BJ (cell line): ENCODE results near the gene CEP63. TPM values are rescaled to one million over a fixed set of nuclear protein-coding genes. Genes with fewer than 3 reads are reported as not detected.

ENCODE experiments used
- CTCF ChIA-PET: fragments of 350-600 bp; formaldehyde crosslinking; extraction: SDS; loops from one replicate; lab custom pipeline; 2021; ENCODE audit warnings: antibody characterized with exemption, inconsistent platforms; lab: Yijun Ruan, JAX
- POLR2A ChIA-PET: fragments of 300-600 bp; sonication (Branson Sonifier 250); formaldehyde crosslinking; extraction: SDS; loops from one replicate; lab custom pipeline; 2021; ENCODE audit warnings: antibody characterized with exemption; lab: Charles Lee
- DNase-seq: peaks from one replicate; pipeline ENCODE4 v3.0.0-alpha.2; 2011; ENCODE audit warnings: low read depth
- H3K27me3 ChIP-seq: 2 replicates; pipeline ENCODE4 v1.6.0; 2011; ENCODE audit warnings: low read length; ENCODE audit not compliant: control insufficient read depth, insufficient read depth
- H3K36me3 ChIP-seq: 2 replicates; pipeline ENCODE4 v1.5.1; 2011; ENCODE audit warnings: low read length; ENCODE audit not compliant: control insufficient read depth, insufficient read depth
- H3K4me3 ChIP-seq: 2 replicates; pipeline ENCODE4 v1.5.1; 2011; ENCODE audit warnings: low read depth, mild to moderate bottlenecking, control low read depth, low read length
- polyA plus RNA-seq: library from polyadenylated mRNA; depleted of rRNA; stranded (reverse); fragments of >200 nt; gene quantifications from 2 replicates; pipeline ENCODE4 v1.2.3, GENCODE V29; 2011
- TF ChIP-seq, protein P1 (sequence below): IDR thresholded peaks from 2 replicates; pipeline ENCODE4 v1.5.1; 2011; ENCODE audit warnings: low read depth, mild to moderate bottlenecking, control low read depth, inconsistent platforms, low read length, moderate library complexity; ENCODE audit not compliant: insufficient read depth

Gene CEP63
- polyA plus RNA-seq, 1 experiment = 6.4 TPM

DNA sequence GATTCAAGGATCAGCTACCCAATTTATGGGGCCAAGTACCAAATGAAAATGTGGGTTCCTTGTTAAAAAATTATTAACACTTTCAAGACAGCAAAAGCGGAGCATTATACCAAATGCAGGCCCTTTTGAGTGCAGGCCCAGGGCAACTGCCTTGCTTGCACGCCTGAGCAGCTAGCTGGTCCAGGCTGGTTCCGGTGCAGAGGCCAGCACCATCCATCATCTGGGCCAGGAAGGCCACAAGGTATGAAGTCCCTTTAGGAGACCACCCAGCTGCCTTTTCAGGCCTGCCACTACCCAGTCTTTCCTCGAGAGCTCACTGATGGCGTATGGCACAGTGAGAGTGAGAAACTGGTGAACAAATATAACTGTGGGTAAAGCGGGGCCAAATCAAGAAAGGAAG is 13.0 kb upstream of the CEP63 start:
- TF ChIP-seq, protein P1, sequence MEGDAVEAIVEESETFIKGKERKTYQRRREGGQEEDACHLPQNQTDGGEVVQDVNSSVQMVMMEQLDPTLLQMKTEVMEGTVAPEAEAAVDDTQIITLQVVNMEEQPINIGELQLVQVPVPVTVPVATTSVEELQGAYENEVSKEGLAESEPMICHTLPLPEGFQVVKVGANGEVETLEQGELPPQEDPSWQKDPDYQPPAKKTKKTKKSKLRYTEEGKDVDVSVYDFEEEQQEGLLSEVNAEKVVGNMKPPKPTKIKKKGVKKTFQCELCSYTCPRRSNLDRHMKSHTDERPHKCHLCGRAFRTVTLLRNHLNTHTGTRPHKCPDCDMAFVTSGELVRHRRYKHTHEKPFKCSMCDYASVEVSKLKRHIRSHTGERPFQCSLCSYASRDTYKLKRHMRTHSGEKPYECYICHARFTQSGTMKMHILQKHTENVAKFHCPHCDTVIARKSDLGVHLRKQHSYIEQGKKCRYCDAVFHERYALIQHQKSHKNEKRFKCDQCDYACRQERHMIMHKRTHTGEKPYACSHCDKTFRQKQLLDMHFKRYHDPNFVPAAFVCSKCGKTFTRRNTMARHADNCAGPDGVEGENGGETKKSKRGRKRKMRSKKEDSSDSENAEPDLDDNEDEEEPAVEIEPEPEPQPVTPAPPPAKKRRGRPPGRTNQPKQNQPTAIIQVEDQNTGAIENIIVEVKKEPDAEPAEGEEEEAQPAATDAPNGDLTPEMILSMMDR = no peak
- Histone ChIP-seq H3K36me3 (peaks cover 2% of the 10 kb centered on the region; the same call in 1 of the 2 replicates), H3K4me3 (no peak overlapping the region), H3K27me3 (no peaks in the 10 kb centered on the region)
- DNase-seq = no peak
- POLR2A ChIA-PET = interaction anchor here (1.1 to 2.0 kb wide), 4 partner anchors 100 to 160 kb away, joined by 3 to 10 read pairs (median 5); no protein-coding TSS in a partner anchor
- CTCF ChIA-PET = interaction anchor here (0.9 to 9.1 kb wide), 17 partner anchors 8 to 260 kb away, joined by 3 to 185 read pairs (median 6); partner anchors contain the start of genes AMOTL2, ANAPC13 and CEP63

DNA sequence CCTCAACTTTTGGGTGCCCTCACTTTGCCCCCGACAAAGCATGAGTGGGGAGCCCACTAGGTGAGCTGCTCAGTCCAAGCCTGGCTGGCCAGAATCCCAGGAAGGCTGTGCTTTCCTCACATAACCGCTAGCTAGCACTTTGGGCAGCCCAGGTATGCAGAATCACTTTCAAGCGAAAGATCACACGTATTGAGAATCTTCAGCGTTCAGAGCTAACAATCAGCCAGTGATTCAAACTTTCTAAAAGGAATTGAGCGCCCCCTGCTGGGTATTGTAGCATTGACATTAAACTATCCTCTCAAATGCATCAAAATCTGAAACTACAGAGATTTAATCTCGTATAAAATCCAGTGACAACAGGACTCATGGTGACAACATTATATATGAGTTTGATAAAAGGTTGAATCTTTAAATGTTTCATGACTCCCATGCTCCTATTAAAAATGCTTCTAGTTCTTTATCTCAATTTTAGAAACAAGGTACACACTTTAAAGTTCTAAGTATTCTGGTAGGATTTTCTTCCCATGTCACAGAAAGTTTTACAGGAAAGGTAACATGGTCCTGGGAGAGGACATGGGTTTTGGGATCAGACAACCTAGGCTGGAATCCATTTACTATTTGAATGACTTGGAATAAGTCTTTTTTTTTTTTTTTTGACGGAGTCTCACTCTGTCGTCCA is 11.8 kb upstream of the CEP63 start:
- no peak overlapping the region for H3K4me3 ChIP-seq
- TF ChIP-seq, protein P1 = peak; percentile 61
- no peaks in the 10 kb centered on the region for H3K27me3 ChIP-seq
- ChIA-PET POLR2A (interaction anchor here (0.6 to 2.0 kb wide), 4 partner anchors 101 to 110 kb away, joined by 3 to 10 read pairs (median 4); no protein-coding TSS in a partner anchor), CTCF (interaction anchor here (0.7 to 9.1 kb wide), 31 partner anchors 9 to 272 kb away, joined by 3 to 185 read pairs (median 5); partner anchors contain the start of genes AMOTL2, ANAPC13 and CEP63)
- H3K36me3 ChIP-seq = peaks cover 2% of the 10 kb centered on the region; the same call in 1 of the 2 replicates
- DNase-seq = no peak

DNA sequence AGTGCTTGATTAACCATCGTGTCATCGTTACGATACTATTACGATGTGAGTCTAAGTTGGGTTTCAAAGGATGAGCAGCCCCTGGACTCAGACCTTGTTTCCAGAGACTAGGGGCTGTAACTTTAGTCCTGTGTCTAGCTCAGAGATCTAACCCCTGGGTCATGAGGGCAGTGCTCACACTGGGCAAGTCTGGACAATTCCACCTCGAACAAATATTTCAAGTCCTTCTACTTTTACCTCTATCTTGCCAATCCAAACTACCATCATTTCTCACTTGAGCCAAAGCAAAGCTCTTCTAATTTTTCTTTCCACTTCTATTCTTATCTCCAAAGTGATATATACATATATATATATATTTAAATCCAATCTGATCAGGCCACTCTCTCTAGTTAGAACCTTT is 10.9 kb upstream of the CEP63 start:
- peaks cover 2% of the 10 kb centered on the region; the same call in 1 of the 2 replicates for H3K36me3 ChIP-seq
- DNase-seq = no peak
- POLR2A ChIA-PET = no interaction called here
- TF ChIP-seq, protein P1 = no peak
- H3K27me3 ChIP-seq = no peaks in the 10 kb centered on the region
- CTCF ChIA-PET = interaction anchor here (0.7 to 9.1 kb wide), 14 partner anchors 9 to 262 kb away, joined by 3 to 185 read pairs (median 4); partner anchors contain the start of genes ANAPC13 and CEP63
- H3K4me3 ChIP-seq = no peak overlapping the region

DNA sequence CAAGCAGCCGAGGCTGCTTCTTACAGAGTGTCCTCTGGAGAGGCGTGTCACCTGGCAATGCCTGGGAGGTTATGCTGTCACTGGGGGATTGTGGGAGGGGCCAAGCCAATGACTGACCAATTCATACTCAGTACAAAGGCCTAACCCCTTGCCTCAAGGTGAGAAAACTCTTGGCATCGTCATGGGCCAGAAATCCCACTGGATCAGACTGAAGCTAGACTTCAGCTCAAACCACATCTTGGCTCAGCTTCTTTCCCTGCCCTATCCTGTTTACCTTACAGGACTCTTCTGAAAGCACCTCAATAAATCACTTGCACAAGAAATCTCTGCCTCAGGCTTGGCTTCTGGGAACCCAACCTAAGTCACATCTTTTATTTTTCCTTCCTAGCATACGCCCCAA is 9.6 kb upstream of the CEP63 start:
- POLR2A ChIA-PET = interaction anchor here (1.2 to 1.8 kb wide), 5 partner anchors 109 to 167 kb away, joined by 3 to 11 read pairs (median 5); no protein-coding TSS in a partner anchor
- DNase-seq = no peak

More for the DNA sequence above, 9.6 kb upstream of the CEP63 start:
- Histone ChIP-seq H3K27me3 (no peaks in the 10 kb centered on the region), H3K4me3 (no peak overlapping the region), H3K36me3 (peaks cover 6% of the 10 kb centered on the region)
- CTCF ChIA-PET = interaction anchor here (0.6 to 9.1 kb wide), 17 partner anchors 11 to 278 kb away, joined by 3 to 185 read pairs (median 5); partner anchors contain the start of gene AMOTL2
- TF ChIP-seq, protein P1 = no peak
